ENCODE measurements around the gene ALG12. TPM values are rescaled to one million over a fixed set of nuclear protein-coding genes. Genes with fewer than 3 reads are reported as not detected.

ALG12 gene
- total and polyA plus RNA-seq, 2 of the 13 experiments (the other 11 are each of a cell fraction or from before 2014, with no cell fraction given), result 7.8 to 15.8 TPM

GRCh38 chr22:49958931-49959781, 40.9 kb upstream of the ALG12 start (continued):
- TF ChIP-seq TP53 (CRISPR knock-in tag; conservative IDR thresholded peaks at IDR 0.05) (no peak), ZMYM2 (CRISPR knock-in tag; IDR thresholded peaks at IDR 0.05) (no peak; the same call in 1 of the 2 replicates), NR0B2 (CRISPR knock-in tag; IDR thresholded peaks at IDR 0.05) (no peak), IKZF4 (CRISPR knock-in tag; IDR thresholded peaks at IDR 0.05; ENCODE audit: borderline replicate concordance, low read depth, not compliant biosample characterization) (no peak), AHR (CRISPR knock-in tag; IDR thresholded peaks at IDR 0.05) (no peak), ZBTB14 (CRISPR knock-in tag; IDR thresholded peaks at IDR 0.05) (no peak), TMF1 (CRISPR knock-in tag; IDR thresholded peaks at IDR 0.05; ENCODE audit: low read depth) (no peak), SMAD1 (CRISPR knock-in tag; IDR thresholded peaks at IDR 0.05; ENCODE audit: borderline replicate concordance, low read depth) (no peak), ZNF350 (CRISPR knock-in tag; IDR thresholded peaks at IDR 0.05; ENCODE audit: borderline replicate concordance, low read depth) (peak; percentile 56; the same call in 1 of the 2 replicates), SCMH1 (CRISPR knock-in tag; IDR thresholded peaks at IDR 0.05; ENCODE audit: borderline replicate concordance) (no peak), CEBPB (IDR thresholded peaks at IDR 0.05; ENCODE audit: borderline replicate concordance, low read depth, low read length) (no peak), DBP (CRISPR knock-in tag; IDR thresholded peaks at IDR 0.05; ENCODE audit: not compliant biosample characterization) (no peak), ZNF691 (CRISPR knock-in tag; IDR thresholded peaks at IDR 0.05; ENCODE audit: borderline replicate concordance, low read depth) (no peak), TERF1 (CRISPR knock-in tag; IDR thresholded peaks at IDR 0.05) (no peak), ZNF773 (CRISPR knock-in tag; IDR thresholded peaks at IDR 0.05; ENCODE audit: borderline replicate concordance) (no peak), AKNA (CRISPR knock-in tag; IDR thresholded peaks at IDR 0.05; ENCODE audit: borderline replicate concordance) (no peak)
